KMS-11 (cell line): ENCODE measurements around the gene GALNT8.

Source experiments
- H2AFZ ChIP-seq: fragments of 200-600 bp; sonication (generic); 2 replicates; pipeline ENCODE4 v1.6.1; 2016; ENCODE audit warnings: antibody characterized with exemption, mixed run types, low read depth
- H3K27ac ChIP-seq: fragments of 200-600 bp; sonication (generic); 2 replicates; pipeline ENCODE4 v1.6.1; 2016; ENCODE audit warnings: mild to moderate bottlenecking, mixed run types
- H3K27me3 ChIP-seq: fragments of 200-600 bp; sonication (generic); 2 replicates; pipeline ENCODE4 v1.6.1; 2017; ENCODE audit warnings: mild to moderate bottlenecking, low read depth, mixed run types, moderate library complexity; ENCODE audit not compliant: insufficient read depth
- H3K36me3 ChIP-seq: fragments of 200-600 bp; sonication (generic); 2 replicates; pipeline ENCODE4 v1.6.1; 2017; ENCODE audit warnings: mild to moderate bottlenecking, mixed run types; ENCODE audit not compliant: insufficient read depth
- H3K4me1 ChIP-seq: fragments of 200-600 bp; sonication (generic); 2 replicates; pipeline ENCODE4 v1.6.1; 2016; ENCODE audit warnings: mild to moderate bottlenecking, low read depth, mixed run types; ENCODE audit not compliant: poor library complexity, severe bottlenecking
- H3K4me2 ChIP-seq: fragments of 200-600 bp; sonication (generic); 2 replicates; pipeline ENCODE4 v1.7.0; 2016; ENCODE audit warnings: mild to moderate bottlenecking, mixed run types
- H3K4me3 ChIP-seq: fragments of 200-600 bp; sonication (generic); IDR thresholded peaks from 2 replicates; pipeline ENCODE4 v1.6.1; 2017; ENCODE audit warnings: low read depth, low read length, mixed read lengths; ENCODE audit not compliant: insufficient read depth
- H3K79me2 ChIP-seq: fragments of 200-600 bp; sonication (generic); 2 replicates; pipeline ENCODE4 v1.6.1; 2016; ENCODE audit warnings: low read depth, mixed run types; ENCODE audit not compliant: insufficient read depth
- H3K9ac ChIP-seq: fragments of 200-600 bp; sonication (generic); 2 replicates; pipeline ENCODE4 v1.6.1; 2016; ENCODE audit warnings: mild to moderate bottlenecking, mixed run types
- H4K20me1 ChIP-seq: fragments of 200-600 bp; sonication (generic); 2 replicates; pipeline ENCODE4 v1.6.1; 2016; ENCODE audit warnings: mild to moderate bottlenecking, mixed run types; ENCODE audit not compliant: insufficient read depth
- TF ChIP-seq, protein P1 (sequence below): fragments of 200-600 bp; sonication (generic); conservative IDR thresholded peaks from 2 replicates; pipeline ENCODE4 v1.6.1; 2017; ENCODE audit warnings: low read depth, mild to moderate bottlenecking, antibody characterized with exemption, low read length, moderate library complexity, mixed read lengths

Gene GALNT8

GRCh38 chr12:4766445-4766844 lies 46.2 kb downstream of the GALNT8 start:
- TF ChIP-seq, protein P1, sequence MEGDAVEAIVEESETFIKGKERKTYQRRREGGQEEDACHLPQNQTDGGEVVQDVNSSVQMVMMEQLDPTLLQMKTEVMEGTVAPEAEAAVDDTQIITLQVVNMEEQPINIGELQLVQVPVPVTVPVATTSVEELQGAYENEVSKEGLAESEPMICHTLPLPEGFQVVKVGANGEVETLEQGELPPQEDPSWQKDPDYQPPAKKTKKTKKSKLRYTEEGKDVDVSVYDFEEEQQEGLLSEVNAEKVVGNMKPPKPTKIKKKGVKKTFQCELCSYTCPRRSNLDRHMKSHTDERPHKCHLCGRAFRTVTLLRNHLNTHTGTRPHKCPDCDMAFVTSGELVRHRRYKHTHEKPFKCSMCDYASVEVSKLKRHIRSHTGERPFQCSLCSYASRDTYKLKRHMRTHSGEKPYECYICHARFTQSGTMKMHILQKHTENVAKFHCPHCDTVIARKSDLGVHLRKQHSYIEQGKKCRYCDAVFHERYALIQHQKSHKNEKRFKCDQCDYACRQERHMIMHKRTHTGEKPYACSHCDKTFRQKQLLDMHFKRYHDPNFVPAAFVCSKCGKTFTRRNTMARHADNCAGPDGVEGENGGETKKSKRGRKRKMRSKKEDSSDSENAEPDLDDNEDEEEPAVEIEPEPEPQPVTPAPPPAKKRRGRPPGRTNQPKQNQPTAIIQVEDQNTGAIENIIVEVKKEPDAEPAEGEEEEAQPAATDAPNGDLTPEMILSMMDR, result no peak
- Histone ChIP-seq H4K20me1 (no peaks in the 10 kb centered on the region), H3K27me3 (no peaks in the 10 kb centered on the region), H3K79me2 (no peaks in the 10 kb centered on the region), H3K9ac (no peak overlapping the region), H3K4me3 (no peak overlapping the region), H3K4me1 (no peaks in the 10 kb centered on the region), H3K36me3 (no peaks in the 10 kb centered on the region), H3K4me2 (no peak overlapping the region), H2AFZ (no peak overlapping the region), H3K27ac (no peak overlapping the region)

GRCh38 chr12:4767186-4767585 lies 47.0 kb downstream of the GALNT8 start:
- H3K36me3 ChIP-seq, result no peaks in the 10 kb centered on the region
- H3K79me2 ChIP-seq, result no peaks in the 10 kb centered on the region
- TF ChIP-seq, protein P1, result no peak
- H3K27ac ChIP-seq, result no peak overlapping the region
- no peak overlapping the region for H3K9ac ChIP-seq
- no peak overlapping the region for H2AFZ ChIP-seq
- H4K20me1 ChIP-seq, result no peaks in the 10 kb centered on the region
- H3K4me3 ChIP-seq, result no peak overlapping the region
- H3K4me1 ChIP-seq, result no peaks in the 10 kb centered on the region
- no peaks in the 10 kb centered on the region for H3K27me3 ChIP-seq
- H3K4me2 ChIP-seq, result no peak overlapping the region

DNA sequence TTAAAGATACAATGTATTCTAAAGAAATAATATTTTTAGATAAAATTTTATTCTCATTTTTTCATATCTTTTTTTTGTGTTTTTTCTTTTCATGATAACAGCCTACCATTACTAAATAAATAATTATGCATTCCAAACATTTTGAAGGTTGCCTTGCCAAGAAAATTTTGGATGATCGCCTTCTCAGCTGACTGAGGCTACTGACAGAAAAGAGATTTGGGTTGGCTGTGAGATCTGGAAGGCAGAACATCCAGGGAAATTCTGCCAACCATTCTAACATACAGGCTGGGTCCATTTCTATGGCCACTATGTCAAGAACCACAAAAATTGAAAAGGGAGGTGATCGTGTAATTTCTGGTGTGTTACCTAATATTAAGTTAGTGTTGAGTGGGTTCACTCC lies 48.1 kb downstream of the GALNT8 start:
- Histone ChIP-seq H3K27me3 (no peaks in the 10 kb centered on the region), H3K79me2 (no peaks in the 10 kb centered on the region), H4K20me1 (no peaks in the 10 kb centered on the region), H3K4me1 (no peaks in the 10 kb centered on the region), H3K27ac (no peak overlapping the region), H2AFZ (no peak overlapping the region), H3K4me2 (no peak overlapping the region), H3K9ac (no peak overlapping the region), H3K36me3 (no peaks in the 10 kb centered on the region), H3K4me3 (no peak overlapping the region)
- TF ChIP-seq, protein P1, result no peak

DNA sequence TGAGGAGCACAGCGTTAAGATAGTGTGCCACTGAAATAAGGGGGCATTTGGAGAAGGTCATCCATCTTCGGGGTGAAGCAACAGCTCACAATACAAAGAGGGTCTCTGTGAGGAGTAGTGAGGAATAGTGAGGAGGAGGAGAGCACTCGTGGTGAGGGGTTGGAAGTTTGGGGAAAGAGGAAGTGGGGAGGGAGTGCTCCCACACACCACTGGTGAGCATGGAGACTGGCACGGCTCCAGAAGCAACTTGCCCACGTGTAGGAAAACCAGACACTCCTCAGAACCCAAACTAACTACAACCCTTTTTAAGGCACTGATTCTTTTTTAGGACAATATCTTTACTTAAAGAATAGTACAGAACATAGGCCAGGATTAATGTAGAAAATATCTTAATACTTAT lies 48.9 kb downstream of the GALNT8 start:
- H3K4me1 ChIP-seq, result no peaks in the 10 kb centered on the region
- H3K36me3 ChIP-seq, result no peaks in the 10 kb centered on the region
- TF ChIP-seq, protein P1, result no peak
- H3K4me2 ChIP-seq, result no peak overlapping the region
- no peak overlapping the region for H3K9ac ChIP-seq
- H2AFZ ChIP-seq, result no peak overlapping the region
- no peaks in the 10 kb centered on the region for H4K20me1 ChIP-seq
- no peak overlapping the region for H3K27ac ChIP-seq
- no peaks in the 10 kb centered on the region for H3K27me3 ChIP-seq
- H3K4me3 ChIP-seq, result no peak overlapping the region
- no peaks in the 10 kb centered on the region for H3K79me2 ChIP-seq
